Mucosa of rectum (tissue), 2 donors: ENCODE data around the gene CLEC4M.
"Not testable (repeated sequence)": the region's sequence is repeated elsewhere in the genome, so short reads cannot be mapped to it uniquely, and the experiment has no call there.

Experiments
- H3K27ac ChIP-seq, 2 donors: one replicate each; pipeline ENCODE4 v1.7.0; 2013; ENCODE audit warnings: inconsistent platforms in 2 of 2, low read depth in 2 of 2, low read length in 2 of 2
- H3K27me3 ChIP-seq, 2 donors: one replicate each; pipeline ENCODE4 v1.7.0; 2013; ENCODE audit warnings: low read length in 2 of 2; ENCODE audit not compliant: control insufficient read depth in 2 of 2, insufficient read depth in 2 of 2
- H3K36me3 ChIP-seq, 2 donors: one replicate each; pipeline ENCODE4 v1.7.0; 2013; ENCODE audit warnings: low read length in 2 of 2; ENCODE audit not compliant: control insufficient read depth in 2 of 2, insufficient read depth in 2 of 2
- H3K4me1 ChIP-seq, 2 donors: one replicate each; pipeline ENCODE4 v1.7.0; 2013; ENCODE audit warnings: low read length in 2 of 2, mild to moderate bottlenecking in 1 of 2; ENCODE audit not compliant: control insufficient read depth in 2 of 2, insufficient read depth in 2 of 2
- H3K4me3 ChIP-seq, 2 donors: one replicate each; pipeline ENCODE4 v1.7.0; 2013; ENCODE audit warnings: low read length in 2 of 2
- H3K9ac ChIP-seq, 2 donors: one replicate each; pipeline ENCODE4 v1.7.0; 2013; ENCODE audit warnings: low read length in 2 of 2, low read depth in 1 of 2, mild to moderate bottlenecking in 1 of 2
- H3K9me3 ChIP-seq, 2 donors: one replicate each; pipeline ENCODE4 v1.7.0; 2013; ENCODE audit warnings: low read length in 2 of 2; ENCODE audit not compliant: control insufficient read depth in 2 of 2
- donor health status: healthy.
- donor health status: Normal muscosa, but diverticular disease.

The CLEC4M gene

GRCh38 chr19:7739801-7740681, 23.0 kb upstream of the CLEC4M start:
- no peak overlapping the region for H3K4me3 ChIP-seq
- no peaks in the 10 kb centered on the region for H3K9me3 ChIP-seq
- H3K36me3 ChIP-seq: no peaks in the 10 kb centered on the region
- H3K9ac ChIP-seq: no peak overlapping the region
- H3K4me1 ChIP-seq: no peaks in the 10 kb centered on the region
- peak overlapping the region in 1 of 2 donors; percentile 3 for H3K27ac ChIP-seq
- no peaks in the 10 kb centered on the region for H3K27me3 ChIP-seq

- Histone ChIP-seq H3K27me3 (no peaks in the 10 kb centered on the region), H3K4me1 (no peaks in the 10 kb centered on the region), H3K36me3 (no peaks in the 10 kb centered on the region), H3K27ac (no peak overlapping the region), H3K9me3 (no peaks in the 10 kb centered on the region), H3K9ac (no peak overlapping the region), H3K4me3 (no peak overlapping the region)
These were observed 22.4 kb upstream of the CLEC4M start for GRCh38 chr19:7740682-7741054.

GRCh38 chr19:7742575-7742974, 20.5 kb upstream of the CLEC4M start:
- H3K27me3 ChIP-seq: no peaks in the 10 kb centered on the region
- H3K4me3 ChIP-seq: no peak overlapping the region
- H3K36me3 ChIP-seq: no peaks in the 10 kb centered on the region
- no peaks in the 10 kb centered on the region for H3K4me1 ChIP-seq
- H3K27ac ChIP-seq: no peak overlapping the region
- H3K9ac ChIP-seq: no peak overlapping the region
- H3K9me3 ChIP-seq: no peaks in the 10 kb centered on the region

GRCh38 chr19:7742991-7743390, 20.1 kb upstream of the CLEC4M start:
- Histone ChIP-seq H3K27ac (no peak overlapping the region), H3K36me3 (no peaks in the 10 kb centered on the region), H3K4me1 (no peaks in the 10 kb centered on the region), H3K27me3 (no peaks in the 10 kb centered on the region), H3K9me3 (no peaks in the 10 kb centered on the region), H3K4me3 (no peak overlapping the region), H3K9ac (no peak overlapping the region)

GRCh38 chr19:7743425-7743841, 19.6 kb upstream of the CLEC4M start:
- Histone ChIP-seq H3K9me3 (no peaks in the 10 kb centered on the region), H3K4me3 (no peak overlapping the region), H3K27ac (no peak overlapping the region), H3K9ac (no peak overlapping the region), H3K27me3 (no peaks in the 10 kb centered on the region), H3K36me3 (no peaks in the 10 kb centered on the region), H3K4me1 (no peaks in the 10 kb centered on the region)

- no peaks in the 10 kb centered on the region for H3K27me3 ChIP-seq
- no peaks in the 10 kb centered on the region for H3K36me3 ChIP-seq
- no peaks in the 10 kb centered on the region for H3K9me3 ChIP-seq
- no peaks in the 10 kb centered on the region for H3K4me1 ChIP-seq
- H3K4me3 ChIP-seq: no peak overlapping the region
- no peak overlapping the region for H3K9ac ChIP-seq
- H3K27ac ChIP-seq: no peak overlapping the region
These were observed 18.8 kb upstream of the CLEC4M start for GRCh38 chr19:7744199-7744786.

- Histone ChIP-seq H3K27ac (no peak overlapping the region), H3K36me3 (no peaks in the 10 kb centered on the region), H3K4me1 (no peaks in the 10 kb centered on the region), H3K27me3 (no peaks in the 10 kb centered on the region), H3K9me3 (no peaks in the 10 kb centered on the region), H3K9ac (no peak overlapping the region), H3K4me3 (no peak overlapping the region)
These were observed 18.0 kb upstream of the CLEC4M start for GRCh38 chr19:7744871-7745650.

- not testable (repeated sequence) for H3K4me1 ChIP-seq, H3K27me3 ChIP-seq, H3K36me3 ChIP-seq, H3K9me3 ChIP-seq, H3K27ac ChIP-seq, H3K4me3 ChIP-seq, H3K9ac ChIP-seq
These were observed 16.7 kb upstream of the CLEC4M start for GRCh38 chr19:7746306-7746705.

- peak within 1 kb of the TSS in 1 of 2 donors; percentile 44 for H3K4me3 ChIP-seq
- no peaks in the 10 kb centered on the region for H3K36me3 ChIP-seq
- no peaks in the 10 kb centered on the region for H3K9me3 ChIP-seq
- H3K27ac ChIP-seq: peak within 1 kb of the TSS in 1 of 2 donors; percentile 35
- no peaks in the 10 kb centered on the region for H3K4me1 ChIP-seq
- no peak within 1 kb of the TSS for H3K9ac ChIP-seq
- H3K27me3 ChIP-seq: no peaks in the 10 kb centered on the region
These were observed 15.8 kb upstream of the CLEC4M start, which contains the start of gene CD209 for GRCh38 chr19:7746903-7747884. Gene CD209 (minus strand): TSS chr19:7747534. CDS start chr19:7747511, 23 bp downstream.
